ENCODE results near the gene ZNF708. TPM values are rescaled to one million over a fixed set of nuclear protein-coding genes. Genes with fewer than 3 reads are reported as not detected.
"Not testable (repeated sequence)": the region's sequence is repeated elsewhere in the genome, so short reads cannot be mapped to it uniquely, and the experiment has no call there.

The ZNF708 gene
- total and polyA plus RNA-seq, 2 experiments from 2014 or later = 1.4 to 9.9 TPM

- no peak for DNase-seq (ENCODE audit: low spot score)
- no peaks in the 10 kb centered on the region for H3K9me2 ChIP-seq (replicated peaks; ENCODE audit: insufficient read depth)
- no peak overlapping the region for H3K4me3 ChIP-seq
- H3K36me3 ChIP-seq (replicated peaks; ENCODE audit: insufficient read depth, low read depth) = no peaks in the 10 kb centered on the region
- H4K20me1 ChIP-seq (ENCODE audit: insufficient read depth, poor library complexity, severe bottlenecking) = no peaks in the 10 kb centered on the region
- TF ChIP-seq EZH2phosphoT487 (IDR thresholded peaks at IDR 0.05; ENCODE audit: low read depth, severe bottlenecking, unreplicated experiment) (no peak), EZH2 (IDR thresholded peaks at IDR 0.05; ENCODE audit: borderline replicate concordance) (no peak), CTCF (IDR thresholded peaks at IDR 0.05; ENCODE audit: poor library complexity) (no peak)
- H3K27me3 ChIP-seq = no peaks in the 10 kb centered on the region
- 95% methylated on average over 2 of the region's 2 CpGs for WGBS (ENCODE audit: low lambda C conversion rate, missing lambda C conversion rate)
- no peaks in the 10 kb centered on the region for H3K4me1 ChIP-seq (ENCODE audit: insufficient read depth)
- no peaks in the 10 kb centered on the region for H3K9me3 ChIP-seq (ENCODE audit: low read depth)
- no peak overlapping the region for H3K27ac ChIP-seq
- no peak overlapping the region for H2AFZ ChIP-seq
- no peaks in the 10 kb centered on the region for H3K79me2 ChIP-seq
- no peak overlapping the region for H3K4me2 ChIP-seq
These were observed 59.4 kb downstream of the ZNF708 start for GRCh38 chr19:21269813-21270212.

- Histone ChIP-seq H3K36me3 (replicated peaks; ENCODE audit: insufficient read depth, low read depth) (no peaks in the 10 kb centered on the region), H3K9me3 (ENCODE audit: low read depth) (no peaks in the 10 kb centered on the region), H3K4me2 (no peak overlapping the region), H3K27me3 (no peaks in the 10 kb centered on the region), H3K4me3 (no peak overlapping the region), H3K79me2 (no peaks in the 10 kb centered on the region), H3K9me2 (replicated peaks; ENCODE audit: insufficient read depth) (no peaks in the 10 kb centered on the region), H2AFZ (no peak overlapping the region), H4K20me1 (ENCODE audit: insufficient read depth, poor library complexity, severe bottlenecking) (no peaks in the 10 kb centered on the region), H3K4me1 (ENCODE audit: insufficient read depth) (no peaks in the 10 kb centered on the region), H3K27ac (no peak overlapping the region)
- no peak for TF ChIP-seq EZH2phosphoT487 (IDR thresholded peaks at IDR 0.05; ENCODE audit: low read depth, severe bottlenecking, unreplicated experiment)
- no peak for TF ChIP-seq EZH2 (IDR thresholded peaks at IDR 0.05; ENCODE audit: borderline replicate concordance)
- TF ChIP-seq CTCF (IDR thresholded peaks at IDR 0.05; ENCODE audit: poor library complexity) = no peak
- DNase-seq (ENCODE audit: low spot score) = no peak
- WGBS (ENCODE audit: low lambda C conversion rate, missing lambda C conversion rate) = 88% methylated on average over 12 of the region's 12 CpGs
These were observed 64.3 kb downstream of the ZNF708 start for GRCh38 chr19:21264891-21265290.

- H3K9me2 ChIP-seq (replicated peaks; ENCODE audit: insufficient read depth) = no peaks in the 10 kb centered on the region
- TF ChIP-seq CTCF (IDR thresholded peaks at IDR 0.05; ENCODE audit: poor library complexity) (no peak), EZH2 (IDR thresholded peaks at IDR 0.05; ENCODE audit: borderline replicate concordance) (no peak), EZH2phosphoT487 (IDR thresholded peaks at IDR 0.05; ENCODE audit: low read depth, severe bottlenecking, unreplicated experiment) (no peak)
- no peaks in the 10 kb centered on the region for H4K20me1 ChIP-seq (ENCODE audit: insufficient read depth, poor library complexity, severe bottlenecking)
- 73% methylated on average over 6 of the region's 6 CpGs for whole genome bisulfite sequencing (ENCODE audit: low lambda C conversion rate, missing lambda C conversion rate)
- no peak for DNase-seq (ENCODE audit: low spot score)
- no peaks in the 10 kb centered on the region for H3K79me2 ChIP-seq
- no peak overlapping the region for H3K4me3 ChIP-seq
- H3K9me3 ChIP-seq (ENCODE audit: low read depth) = no peaks in the 10 kb centered on the region
- no peaks in the 10 kb centered on the region for H3K27me3 ChIP-seq
- no peak overlapping the region for H3K4me2 ChIP-seq
- no peak overlapping the region for H3K27ac ChIP-seq
- no peaks in the 10 kb centered on the region for H3K36me3 ChIP-seq (replicated peaks; ENCODE audit: insufficient read depth, low read depth)
- no peaks in the 10 kb centered on the region for H3K4me1 ChIP-seq (ENCODE audit: insufficient read depth)
- H2AFZ ChIP-seq = no peak overlapping the region
These were observed 64.8 kb downstream of the ZNF708 start for GRCh38 chr19:21264416-21264815.

- H3K79me2 ChIP-seq; H3K4me2 ChIP-seq; H3K27me3 ChIP-seq; H3K36me3 ChIP-seq (replicated peaks; ENCODE audit: insufficient read depth, low read depth); H3K4me1 ChIP-seq (ENCODE audit: insufficient read depth); H4K20me1 ChIP-seq (ENCODE audit: insufficient read depth, poor library complexity, severe bottlenecking); H3K27ac ChIP-seq; H3K4me3 ChIP-seq; H2AFZ ChIP-seq; DNase-seq (ENCODE audit: low spot score); H3K9me2 ChIP-seq (replicated peaks; ENCODE audit: insufficient read depth); H3K9me3 ChIP-seq (ENCODE audit: low read depth): not testable (repeated sequence)
- 95% methylated on average over 22 of the region's 24 CpGs for WGBS (ENCODE audit: low lambda C conversion rate, missing lambda C conversion rate)
These were observed 68.3 kb downstream of the ZNF708 start for GRCh38 chr19:21260848-21261381.
